ENCODE measurements around the gene BAZ2B. TPM values are rescaled to one million over a fixed set of nuclear protein-coding genes. Genes with fewer than 3 reads are reported as not detected.

Gene BAZ2B
- total RNA-seq, 6 experiments from 2014 or later: 18.0 to 32.8 (median 24.2) TPM

GRCh38 chr2:159589286-159589685 lies 27.1 kb downstream of the BAZ2B start:
- DNase-seq (no peak), ATAC-seq (no peak)
- intact Hi-C loops (cut with DNase I): no loop called here
- Histone ChIP-seq H3K27ac (no peak overlapping the region), H3K4me3 (no peak overlapping the region), H3K4me1 (no peaks in the 10 kb centered on the region), H3K27me3 (no peaks in the 10 kb centered on the region), H3K36me3 (no peaks in the 10 kb centered on the region), H3K9me3 (no peaks in the 10 kb centered on the region)
- TF ChIP-seq POLR2A (IDR thresholded peaks at IDR 0.05): no peak
- 81% methylated on average over 1 of the region's 1 CpG for WGBS (ENCODE audit: insufficient coverage, low coverage, low lambda C conversion rate, missing lambda C conversion rate)

- H3K9me3 ChIP-seq: no peaks in the 10 kb centered on the region
- no peak for DNase-seq
- no peak for ATAC-seq
- TF ChIP-seq POLR2A (IDR thresholded peaks at IDR 0.05) (no peak), CTCF (IDR thresholded peaks at IDR 0.05) (no peak)
- no peaks in the 10 kb centered on the region for H3K4me1 ChIP-seq
- intact Hi-C loops (cut with DNase I): no loop called here
- no peak overlapping the region for H3K27ac ChIP-seq
- no peaks in the 10 kb centered on the region for H3K36me3 ChIP-seq
- 68% methylated on average over 3 of the region's 3 CpGs for WGBS (ENCODE audit: insufficient coverage, low coverage, low lambda C conversion rate, missing lambda C conversion rate)
- H3K4me3 ChIP-seq: no peak overlapping the region
- H3K27me3 ChIP-seq: no peaks in the 10 kb centered on the region
These were observed 30.3 kb downstream of the BAZ2B start for GRCh38 chr2:159586034-159586433.

GRCh38 chr2:159585622-159586021 lies 30.7 kb downstream of the BAZ2B start:
- Histone ChIP-seq H3K36me3 (no peaks in the 10 kb centered on the region), H3K27me3 (no peaks in the 10 kb centered on the region), H3K27ac (no peak overlapping the region), H3K9me3 (no peaks in the 10 kb centered on the region), H3K4me3 (no peak overlapping the region), H3K4me1 (no peaks in the 10 kb centered on the region)
- DNase-seq: no peak
- ATAC-seq: peak in 1 of 4 donors; percentile 24
- intact Hi-C loops (cut with DNase I): no loop called here
- no peak for TF ChIP-seq POLR2A (IDR thresholded peaks at IDR 0.05)
- TF ChIP-seq CTCF (IDR thresholded peaks at IDR 0.05): no peak

GRCh38 chr2:159584796-159585195 lies 31.6 kb downstream of the BAZ2B start:
- no peak for ATAC-seq
- H3K36me3 ChIP-seq: no peaks in the 10 kb centered on the region
- 83% methylated on average over 2 of the region's 2 CpGs for WGBS (ENCODE audit: insufficient coverage, low coverage, low lambda C conversion rate, missing lambda C conversion rate)
- no peak for DNase-seq
- no peak overlapping the region for H3K27ac ChIP-seq
- TF ChIP-seq CTCF (IDR thresholded peaks at IDR 0.05) (no peak), POLR2A (IDR thresholded peaks at IDR 0.05) (no peak)
- H3K4me3 ChIP-seq: no peak overlapping the region
- no peaks in the 10 kb centered on the region for H3K27me3 ChIP-seq
- no peaks in the 10 kb centered on the region for H3K9me3 ChIP-seq
- H3K4me1 ChIP-seq: no peaks in the 10 kb centered on the region
- intact Hi-C loops (cut with DNase I): no loop called here

- Histone ChIP-seq H3K4me3 (no peak overlapping the region), H3K4me1 (no peaks in the 10 kb centered on the region)
These were observed 42.3 kb downstream of the BAZ2B start for GRCh38 chr2:159573846-159574606.

More at GRCh38 chr2:159573846-159574606, 42.3 kb downstream of the BAZ2B start:
- peak; percentile 56 to 91 (median 88) for ATAC-seq
- no peak overlapping the region for H3K27ac ChIP-seq
- DNase-seq: no peak
- intact Hi-C loops (cut with DNase I): no loop called here
- TF ChIP-seq POLR2A (IDR thresholded peaks at IDR 0.05) (no peak), CTCF (IDR thresholded peaks at IDR 0.05) (no peak)
- WGBS (ENCODE audit: insufficient coverage, low coverage, low lambda C conversion rate, missing lambda C conversion rate): 48% methylated on average over 3 of the region's 3 CpGs
- H3K36me3 ChIP-seq: no peaks in the 10 kb centered on the region
- no peaks in the 10 kb centered on the region for H3K27me3 ChIP-seq
- no peaks in the 10 kb centered on the region for H3K9me3 ChIP-seq

Data from right lobe of liver (tissue), 6 donors.